HCT116 (cell line): ENCODE results near the gene RGS9BP. TPM values are rescaled to one million over a fixed set of nuclear protein-coding genes. Genes with fewer than 3 reads are reported as not detected.

Source experiments
- ATAC-seq: fragments of 200-7000 bp; cut with Tn5 transposase; 2 replicates; pipeline ENCODE4 v1.9.1; 2020; ENCODE audit warnings: mild to moderate bottlenecking, moderate library complexity
- BruUV-seq: library from RNA; stranded (reverse); fragments of 400-500 nt; replicated peaks from 2 replicates; lab custom pipeline; 2021; lab: Mats Ljungman, UMichigan
- CTCF ChIA-PET: fragments of 300-600 bp; sonication (Branson Sonifier 250); formaldehyde crosslinking; loops from one replicate; lab custom pipeline; 2021; ENCODE audit warnings: antibody characterized with exemption; lab: Charles Lee
- POLR2A ChIA-PET: fragments of 300-600, 350-600 bp; sonication (Branson Sonifier 250); formaldehyde crosslinking; loops from one replicate; lab custom pipeline; 2021; ENCODE audit warnings: antibody characterized with exemption; lab: Charles Lee
- RAD21 ChIA-PET, 2 experiments: fragments of 300-600 bp; sonication (Branson Sonifier 250); formaldehyde crosslinking; loops; one replicate each; lab custom pipeline; 2023; ENCODE audit warnings: low total read pairs in 2 of 2; ENCODE audit not compliant: uncharacterized antibody in 2 of 2, unreplicated experiment in 2 of 2, low non-redundant PET in 1 of 2; lab: Charles Lee
- DNase-seq: peaks from one replicate; pipeline ENCODE4 v3.0.0-alpha.2; 2010; ENCODE audit warnings: low read depth, low spot score
- H2AFZ ChIP-seq: fragments of 200-600 bp; shearing (Covaris generic), sonication (generic); 2 replicates; pipeline ENCODE4 v1.6.1; 2017; ENCODE audit warnings: low read depth, mixed run types, mixed read lengths, antibody characterized with exemption, low read length; ENCODE audit not compliant: poor library complexity, severe bottlenecking
- H3K27ac ChIP-seq: 2 replicates; pipeline ENCODE4 v1.5.1; 2012; ENCODE audit warnings: low read depth, low read length
- H3K27me3 ChIP-seq: fragments of 200-600 bp; sonication (generic); 2 replicates; pipeline ENCODE4 v1.6.1; 2016; ENCODE audit warnings: mixed run types, low read length, mixed read lengths; ENCODE audit not compliant: insufficient read depth
- H3K36me3 ChIP-seq, 2 experiments: fragments of 200-500 bp in 1 of 2; fragments of 200-600 bp in 1 of 2; sonication (Bioruptor generic) in 1 of 2; sonication (generic) in 1 of 2; 2 replicates each; pipeline versions ENCODE4 v1.5.1 to v1.6.1; 2014 to 2016; ENCODE audit warnings: low read length in 2 of 2, inconsistent platforms in 1 of 2, mixed read lengths in 1 of 2, mixed run types in 1 of 2; ENCODE audit not compliant: insufficient read depth in 2 of 2, control insufficient read depth in 1 of 2
- H3K4me1 ChIP-seq, 2 experiments: fragments of 200-600 bp in 1 of 2; sonication (generic) in 1 of 2; 2 replicates each; pipeline versions ENCODE4 v1.5.1 to v1.6.1; 2012 to 2017; ENCODE audit warnings: low read length in 2 of 2, inconsistent platforms in 1 of 2, mild to moderate bottlenecking in 1 of 2, mixed read lengths in 1 of 2, mixed run types in 1 of 2, moderate library complexity in 1 of 2; ENCODE audit not compliant: insufficient read depth in 2 of 2, control insufficient read depth in 1 of 2
- H3K4me2 ChIP-seq: fragments of 200-600 bp; sonication (generic); 2 replicates; pipeline ENCODE4 v1.6.1; 2017; ENCODE audit warnings: mixed run types, low read length, mixed read lengths
- H3K4me3 ChIP-seq, 2 experiments: fragments of 200-600 bp in 1 of 2; sonication (generic) in 1 of 2; replicated peaks in 1 of 2; 2 replicates each; pipeline ENCODE4 v1.5.1; 2011 to 2016; ENCODE audit warnings: low read length in 2 of 2, control low read depth in 1 of 2, low read depth in 1 of 2, mild to moderate bottlenecking in 1 of 2, mixed read lengths in 1 of 2, mixed run types in 1 of 2
- H3K79me2 ChIP-seq: fragments of 200-600 bp; sonication (generic); 2 replicates; pipeline ENCODE4 v1.6.1; 2017; ENCODE audit warnings: mild to moderate bottlenecking, mixed run types, low read length, moderate library complexity, mixed read lengths; ENCODE audit not compliant: insufficient read depth
- H3K9ac ChIP-seq: fragments of 200-600 bp; sonication (generic); 2 replicates; pipeline ENCODE4 v1.6.1; 2016; ENCODE audit warnings: low read length, mixed read lengths
- H3K9me2 ChIP-seq: fragments of 200-600 bp; sonication (generic), shearing (Covaris generic); 2 replicates; pipeline ENCODE4 v1.6.1; 2017; ENCODE audit warnings: mixed run types, mild to moderate bottlenecking, moderate library complexity; ENCODE audit not compliant: insufficient read depth
- H3K9me3 ChIP-seq, 2 experiments: fragments of 200-500 bp in 1 of 2; fragments of 200-600 bp in 1 of 2; sonication (Bioruptor generic) in 1 of 2; sonication (generic) in 1 of 2; 2 replicates each; pipeline ENCODE4 v1.6.1; 2014 to 2017; ENCODE audit warnings: low read length in 2 of 2, mixed read lengths in 2 of 2, inconsistent platforms in 1 of 2, low read depth in 1 of 2, mild to moderate bottlenecking in 1 of 2, mixed run types in 1 of 2, moderate library complexity in 1 of 2; ENCODE audit not compliant: control insufficient read depth in 1 of 2, insufficient read depth in 1 of 2
- H4K20me1 ChIP-seq: fragments of 200-600 bp; sonication (generic), shearing (Covaris generic); 2 replicates; pipeline ENCODE4 v1.6.1; 2017; ENCODE audit warnings: mixed run types, mild to moderate bottlenecking, moderate library complexity; ENCODE audit not compliant: insufficient read depth
- EGR1 ChIP-seq: IDR thresholded peaks from 2 replicates; pipeline ENCODE4 v1.6.1; 2012; ENCODE audit warnings: low read depth
- EZH2phosphoT487 ChIP-seq: fragments of 200-600 bp; IDR thresholded peaks from 2 replicates; pipeline ENCODE4 v1.6.1; 2018; ENCODE audit warnings: antibody characterized with exemption, borderline replicate concordance
- intact Hi-C: fragments of 100-400 bp; cut with micrococcal nuclease; formaldehyde crosslinking; loops from 2 replicates; pipeline ENCODE4 v1.10.0; 2022
- total RNA-seq: library from RNA; stranded (reverse); gene quantifications from one replicate; pipeline ENCODE4 v1.2.1, GENCODE V29; 2021; ENCODE audit not compliant: unreplicated experiment
- TF ChIP-seq, protein P1 (sequence below), 3 experiments: fragments of 200-600 bp in 1 of 3; sonication (generic) in 1 of 3; IDR thresholded peaks in 2 of 3; conservative IDR thresholded peaks in 1 of 3; 2 replicates each; pipeline ENCODE4 v1.5.1; 2012 to 2017; ENCODE audit warnings: low read depth in 2 of 3, low read length in 2 of 3, antibody characterized with exemption in 1 of 3, borderline replicate concordance in 1 of 3, control low read depth in 1 of 3, mild to moderate bottlenecking in 1 of 3, mixed read lengths in 1 of 3, mixed run types in 1 of 3, moderate library complexity in 1 of 3; ENCODE audit not compliant: insufficient read depth in 1 of 3

The RGS9BP gene
- total RNA-seq, 1 experiment from 2014 or later, result 0.54 TPM

- TF ChIP-seq EGR1, result no peak
- TF ChIP-seq, all 23 proteins: peak for 0
- no peaks in the 10 kb centered on the region for H3K79me2 ChIP-seq
- H3K9me2 ChIP-seq, result no peaks in the 10 kb centered on the region
- H3K27ac ChIP-seq, result no peak overlapping the region
- no peak for DNase-seq
- peaks cover 0 to 2% of the 10 kb centered on the region in 2 experiments; a peak in 1 of 4 replicates for H3K36me3 ChIP-seq
- H3K27me3 ChIP-seq, result no peaks in the 10 kb centered on the region
- CTCF ChIA-PET, result no interaction called here
- RAD21 ChIA-PET, result no interaction called here
- ATAC-seq, result no peak
- H2AFZ ChIP-seq, result no peak overlapping the region
- no peak overlapping the region for H3K4me3 ChIP-seq
- H3K9me3 ChIP-seq, result no peaks in the 10 kb centered on the region
- no TSS peak for BruUV-seq
- H3K4me1 ChIP-seq, result no peaks in the 10 kb centered on the region
- intact Hi-C loops, result no loop called here
- POLR2A ChIA-PET, result no interaction called here
- H4K20me1 ChIP-seq, result no peaks in the 10 kb centered on the region
- no peak overlapping the region for H3K9ac ChIP-seq
- no peak overlapping the region for H3K4me2 ChIP-seq
Measured at GRCh38 chr19:32718286-32718685, 42.6 kb downstream of the RGS9BP start.

DNA sequence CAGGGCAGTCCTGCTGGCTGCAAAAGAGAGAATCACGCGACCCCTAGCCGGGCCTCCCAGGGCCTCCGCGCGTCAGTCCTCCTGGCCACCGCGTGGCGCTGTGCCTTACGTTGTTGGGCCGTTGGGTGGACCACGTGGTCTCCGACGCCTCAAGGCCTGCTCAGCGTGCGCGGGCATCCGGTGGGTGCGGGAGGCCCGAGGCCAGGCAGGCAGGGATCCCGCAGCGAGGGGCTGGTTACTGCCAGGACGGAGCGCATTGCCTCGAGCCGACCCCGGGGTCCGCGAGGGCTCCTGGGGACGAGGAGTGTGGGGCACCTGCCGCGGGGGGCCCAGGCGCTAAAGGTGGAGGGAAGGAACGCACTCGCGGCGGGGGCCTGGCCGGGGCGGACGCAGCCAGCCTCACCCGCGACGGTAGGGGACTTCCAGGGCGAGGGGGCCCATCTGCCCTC, 44.0 kb downstream of the RGS9BP start, which contains the start of gene TDRD12:
TDRD12 (plus strand) TSS at position 157 of the 449 bp plus-strand sequence. CDS start 306 bp downstream, outside the sequence.
- Histone ChIP-seq H3K9ac (no peak within 1 kb of the TSS), H3K36me3 (no peaks in the 10 kb centered on the region), H3K27ac (no peak within 1 kb of the TSS), H3K4me2 (no peak within 1 kb of the TSS), H3K4me1 (no peaks in the 10 kb centered on the region), H3K9me2 (no peaks in the 10 kb centered on the region), H3K27me3 (no peaks in the 10 kb centered on the region), H3K4me3 (no peak within 1 kb of the TSS), H2AFZ (no peak within 1 kb of the TSS), H3K9me3 (no peaks in the 10 kb centered on the region), H4K20me1 (no peaks in the 10 kb centered on the region), H3K79me2 (no peaks in the 10 kb centered on the region)
- ChIA-PET RAD21 (no interaction called here), CTCF (no interaction called here), POLR2A (no interaction called here)
- DNase-seq (no peak), ATAC-seq (peak; percentile 79)
- TF ChIP-seq, protein P1, sequence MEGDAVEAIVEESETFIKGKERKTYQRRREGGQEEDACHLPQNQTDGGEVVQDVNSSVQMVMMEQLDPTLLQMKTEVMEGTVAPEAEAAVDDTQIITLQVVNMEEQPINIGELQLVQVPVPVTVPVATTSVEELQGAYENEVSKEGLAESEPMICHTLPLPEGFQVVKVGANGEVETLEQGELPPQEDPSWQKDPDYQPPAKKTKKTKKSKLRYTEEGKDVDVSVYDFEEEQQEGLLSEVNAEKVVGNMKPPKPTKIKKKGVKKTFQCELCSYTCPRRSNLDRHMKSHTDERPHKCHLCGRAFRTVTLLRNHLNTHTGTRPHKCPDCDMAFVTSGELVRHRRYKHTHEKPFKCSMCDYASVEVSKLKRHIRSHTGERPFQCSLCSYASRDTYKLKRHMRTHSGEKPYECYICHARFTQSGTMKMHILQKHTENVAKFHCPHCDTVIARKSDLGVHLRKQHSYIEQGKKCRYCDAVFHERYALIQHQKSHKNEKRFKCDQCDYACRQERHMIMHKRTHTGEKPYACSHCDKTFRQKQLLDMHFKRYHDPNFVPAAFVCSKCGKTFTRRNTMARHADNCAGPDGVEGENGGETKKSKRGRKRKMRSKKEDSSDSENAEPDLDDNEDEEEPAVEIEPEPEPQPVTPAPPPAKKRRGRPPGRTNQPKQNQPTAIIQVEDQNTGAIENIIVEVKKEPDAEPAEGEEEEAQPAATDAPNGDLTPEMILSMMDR (IDR thresholded peaks at IDR 0.05 in 2 of 3, conservative IDR thresholded peaks at IDR 0.05 in 1 of 3; ENCODE audit: borderline replicate concordance in 1 of 3, insufficient read depth in 1 of 3, low read depth in 2 of 3, low read length in 2 of 3), result peak in 2 of 3 experiments; percentile 34 to 52; a peak in 3 of 6 replicates
- no peak for TF ChIP-seq EZH2phosphoT487
- no TSS peak for BruUV-seq
- intact Hi-C loops, result no loop called here
